G401 (cell line): ENCODE measurements around the gene FAM78B. TPM values are rescaled to one million over a fixed set of nuclear protein-coding genes. Genes with fewer than 3 reads are reported as not detected.

Experiments used
- DNase-seq: peaks from one replicate; pipeline ENCODE4 v3.0.0-alpha.2; 2015; ENCODE audit warnings: low spot score
- in situ Hi-C: cut with HindIII; loops from 2 replicates; pipeline ENCODE4 v1.10.0; 2016; ENCODE audit warnings: low sequenced_read_pairs, mixed read lengths
- total RNA-seq: library from RNA; depleted of rRNA; stranded (reverse); fragments of >200 nt; shearing (Covaris generic); gene quantifications from 2 replicates; pipeline ENCODE4 v1.2.3, GENCODE V29; 2014

Gene FAM78B
- total RNA-seq, 1 experiment from 2014 or later, result not detected

DNA sequence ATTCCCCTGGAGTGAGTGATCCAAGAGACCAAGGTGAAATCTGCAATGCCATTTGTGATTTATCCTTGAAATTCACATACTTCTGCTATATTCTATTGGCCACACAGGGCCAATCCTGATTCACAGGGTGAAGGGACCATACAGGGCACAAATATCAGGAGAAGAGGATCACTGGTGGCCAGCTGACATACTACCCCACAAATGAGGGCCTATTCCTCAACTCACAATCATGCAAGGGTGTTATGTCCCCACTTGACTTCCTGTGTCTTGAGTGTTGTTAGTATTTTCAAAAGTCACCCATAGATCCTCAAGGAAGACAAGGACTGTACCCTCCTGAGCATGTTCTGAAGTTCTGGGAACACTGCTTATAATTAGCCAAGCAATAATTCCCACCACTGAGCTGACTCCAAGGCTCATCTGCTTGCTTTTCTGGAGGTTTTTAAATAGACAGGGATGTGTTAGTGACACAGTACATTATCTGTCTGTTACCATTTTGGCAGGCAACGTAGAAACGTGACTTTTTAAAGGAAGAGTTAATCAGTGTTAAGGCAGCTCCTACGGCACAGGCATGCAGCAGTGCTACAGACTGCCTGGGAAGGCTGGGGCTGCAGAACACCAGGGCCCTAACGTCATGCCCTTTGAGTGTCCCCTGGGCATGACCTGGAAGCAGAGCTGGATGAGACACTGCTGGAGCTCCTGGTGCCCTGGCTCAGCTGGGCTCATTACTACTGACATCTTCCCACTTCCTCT is 137.4 kb downstream of the FAM78B start:
- in situ Hi-C loops, result no loop called here
- DNase-seq, result no peak

DNA sequence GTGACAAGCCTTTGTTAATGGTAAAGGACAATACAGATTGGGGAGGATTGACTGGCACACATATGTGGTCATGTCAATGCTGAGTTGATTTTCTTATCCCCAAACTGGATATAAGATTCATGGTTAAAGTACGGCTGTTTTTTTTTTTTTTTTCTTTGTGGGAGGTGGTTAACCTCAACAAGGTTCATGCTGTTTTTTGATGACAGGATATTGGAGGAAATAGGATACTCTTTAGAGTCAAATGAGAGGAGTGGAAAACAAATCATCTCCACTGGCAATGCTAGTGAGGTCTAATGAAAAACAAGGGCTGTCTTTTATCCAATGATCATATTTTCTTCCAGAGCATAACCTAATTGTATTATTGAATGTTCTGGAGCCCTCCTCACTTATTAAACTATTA is 140.2 kb downstream of the FAM78B start:
- DNase-seq, result no peak
- in situ Hi-C loops, result no loop called here

DNA sequence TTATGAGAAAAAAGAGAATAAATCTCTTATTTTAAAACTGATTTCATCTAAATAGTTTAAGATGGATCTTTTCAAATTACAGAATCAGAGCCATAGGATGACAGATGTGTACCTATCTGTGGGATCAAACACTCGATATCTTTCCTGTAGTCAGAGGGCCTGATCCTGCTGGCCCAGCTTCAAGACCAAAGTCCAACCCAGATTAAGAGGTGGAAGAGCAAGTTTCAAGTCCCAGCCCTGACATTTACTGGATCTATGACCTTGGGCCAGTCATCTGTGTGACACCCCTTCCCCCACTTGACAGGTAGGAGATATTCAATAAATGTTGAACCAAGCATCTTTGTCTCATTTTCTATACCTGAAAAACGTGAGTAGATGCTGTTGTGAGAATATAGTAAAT is 140.7 kb downstream of the FAM78B start:
- no peak for DNase-seq
- in situ Hi-C loops, result no loop called here

DNA sequence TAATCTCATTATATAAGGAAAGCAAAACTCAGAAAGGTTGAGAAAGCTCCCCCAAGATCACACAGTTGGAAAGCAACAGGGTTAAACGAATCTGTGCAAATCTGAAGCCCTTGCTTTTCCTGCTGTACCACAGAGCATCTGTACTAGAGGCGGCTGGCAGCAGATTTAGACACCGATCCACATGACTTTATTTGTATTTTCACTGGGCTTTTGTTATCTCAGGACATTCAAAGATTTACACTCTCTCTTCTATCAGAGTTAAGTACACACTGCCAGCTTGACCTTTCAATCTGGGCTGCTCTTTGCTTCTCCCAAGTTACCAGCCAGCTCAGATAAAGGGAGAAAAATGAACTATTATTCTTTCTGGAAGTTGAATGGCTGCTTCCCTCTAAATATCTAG is 146.6 kb downstream of the FAM78B start:
- in situ Hi-C loops, result no loop called here
- no peak for DNase-seq
